HEK293T (cell line): Measurements from ENCODE around the gene PRKG1.

ENCODE experiments used
- CTCF ChIA-PET: fragments of 350-600 bp; formaldehyde crosslinking; extraction: SDS; loops from one replicate; lab custom pipeline; 2021; ENCODE audit warnings: antibody characterized with exemption, inconsistent platforms; lab: Yijun Ruan, JAX
- POLR2A ChIA-PET: fragments of 350-600 bp; formaldehyde crosslinking; extraction: SDS; loops from one replicate; lab custom pipeline; 2020; ENCODE audit warnings: antibody characterized with exemption, inconsistent platforms; lab: Yijun Ruan, JAX
- DNase-seq: peaks from one replicate; pipeline ENCODE4 v3.0.0; 2012; ENCODE audit warnings: mixed read lengths; ENCODE audit errors: extremely low spot score
- ARNT ChIP-seq: fragments of 450-650 bp; IDR thresholded peaks from 2 replicates; pipeline ENCODE4 v1.6.1; 2017; ENCODE audit warnings: mild to moderate bottlenecking
- BHLHE40 ChIP-seq: fragments of 450-650 bp; IDR thresholded peaks from 2 replicates; pipeline ENCODE4 v1.6.1; 2016; ENCODE audit warnings: mild to moderate bottlenecking, moderate library complexity, borderline replicate concordance
- CTBP1 ChIP-seq: fragments of 450-650 bp; IDR thresholded peaks from 2 replicates; pipeline ENCODE4 v1.6.1; 2016; ENCODE audit warnings: borderline replicate concordance
- ELF4 ChIP-seq: fragments of 450-650 bp; IDR thresholded peaks from 2 replicates; pipeline ENCODE4 v1.6.1; 2017; ENCODE audit warnings: antibody characterized with exemption
- FOXA1 ChIP-seq: fragments of 450-650 bp; IDR thresholded peaks from 2 replicates; pipeline ENCODE4 v1.6.1; 2016; ENCODE audit warnings: mild to moderate bottlenecking
- FOXK2 ChIP-seq: fragments of 450-650 bp; IDR thresholded peaks from 2 replicates; pipeline ENCODE4 v1.6.1; 2016; ENCODE audit warnings: mild to moderate bottlenecking
- FOXM1 ChIP-seq: fragments of 450-650 bp; IDR thresholded peaks from 2 replicates; pipeline ENCODE4 v1.6.1; 2017; ENCODE audit warnings: mild to moderate bottlenecking, borderline replicate concordance
- HDGF ChIP-seq: fragments of 450-650 bp; IDR thresholded peaks from 2 replicates; pipeline ENCODE4 v1.6.1; 2017; ENCODE audit warnings: antibody characterized with exemption, borderline replicate concordance
- L3MBTL2 ChIP-seq: fragments of 450-650 bp; conservative IDR thresholded peaks from 2 replicates; pipeline ENCODE4 v1.6.1; 2016; ENCODE audit warnings: mild to moderate bottlenecking
- LEF1 ChIP-seq: fragments of 450-650 bp; IDR thresholded peaks from 2 replicates; pipeline ENCODE4 v1.6.1; 2017; ENCODE audit warnings: mild to moderate bottlenecking, borderline replicate concordance
- NFRKB ChIP-seq: fragments of 450-650 bp; IDR thresholded peaks from 2 replicates; pipeline ENCODE4 v1.6.1; 2016; ENCODE audit warnings: mild to moderate bottlenecking, moderate library complexity
- PKNOX1 ChIP-seq: fragments of 450-650 bp; IDR thresholded peaks from 2 replicates; pipeline ENCODE4 v1.6.1; 2016
- SP1 ChIP-seq: fragments of 450-650 bp; IDR thresholded peaks from 2 replicates; pipeline ENCODE4 v1.6.1; 2017
- SUZ12 ChIP-seq: fragments of 450-650 bp; IDR thresholded peaks from 2 replicates; pipeline ENCODE4 v1.6.1; 2016; ENCODE audit warnings: mild to moderate bottlenecking
- TARDBP ChIP-seq: fragments of 450-650 bp; IDR thresholded peaks from 2 replicates; pipeline ENCODE4 v1.6.1; 2016
- ZNF384 ChIP-seq: fragments of 450-650 bp; IDR thresholded peaks from 2 replicates; pipeline ENCODE4 v1.6.1; 2016

The PRKG1 gene

GRCh38 chr10:51343391-51343790, 269.1 kb downstream of the PRKG1 start:
- CTCF ChIA-PET = interaction anchor here (0.5 kb wide), 1 partner anchor 82 kb away, joined by 3 read pairs; no protein-coding TSS in a partner anchor
- TF ChIP-seq L3MBTL2 (no peak), FOXK2 (no peak), LEF1 (no peak)
- DNase-seq = no peak
- POLR2A ChIA-PET = no interaction called here

GRCh38 chr10:51344371-51344770, 270.1 kb downstream of the PRKG1 start:
- TF ChIP-seq ARNT = no peak
- no peak for TF ChIP-seq FOXA1
- no peak for TF ChIP-seq FOXM1
- no peak for TF ChIP-seq SP1
- no peak for TF ChIP-seq NFRKB

GRCh38 chr10:51348622-51349021, 274.3 kb downstream of the PRKG1 start:
- DNase-seq = no peak
- no peak for TF ChIP-seq FOXK2
- TF ChIP-seq FOXM1 = no peak
- TF ChIP-seq PKNOX1 = no peak
- CTCF ChIA-PET = no interaction called here
- POLR2A ChIA-PET = no interaction called here

More at GRCh38 chr10:51344371-51344770, 270.1 kb downstream of the PRKG1 start:
- no peak for DNase-seq
- ChIA-PET POLR2A (no interaction called here), CTCF (no interaction called here)

DNA sequence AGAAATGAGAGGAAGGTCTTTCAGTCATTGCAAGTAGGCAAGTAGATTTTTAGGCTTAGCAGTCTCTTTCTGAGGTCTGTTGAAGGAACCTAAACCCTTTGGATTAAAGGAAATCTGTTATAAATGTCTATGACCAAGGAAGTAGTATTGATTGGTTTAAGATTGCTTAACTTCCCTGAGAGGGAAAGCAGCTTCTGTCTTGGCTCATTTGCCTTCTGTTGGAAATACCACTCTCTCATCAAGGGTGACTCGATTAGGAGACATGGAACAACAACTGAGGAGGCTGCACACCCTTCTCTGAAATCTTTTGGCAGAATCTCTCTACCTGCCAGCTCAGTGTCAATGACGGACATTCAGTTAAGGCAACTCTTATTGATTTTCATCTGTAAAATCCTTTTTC, 282.9 kb downstream of the PRKG1 start:
- DNase-seq = no peak
- TF ChIP-seq HDGF = no peak
- ChIA-PET POLR2A (no interaction called here), CTCF (interaction anchor here (1.0 kb wide), 1 partner anchor 10 kb away, joined by 3 read pairs; no protein-coding TSS in a partner anchor)

DNA sequence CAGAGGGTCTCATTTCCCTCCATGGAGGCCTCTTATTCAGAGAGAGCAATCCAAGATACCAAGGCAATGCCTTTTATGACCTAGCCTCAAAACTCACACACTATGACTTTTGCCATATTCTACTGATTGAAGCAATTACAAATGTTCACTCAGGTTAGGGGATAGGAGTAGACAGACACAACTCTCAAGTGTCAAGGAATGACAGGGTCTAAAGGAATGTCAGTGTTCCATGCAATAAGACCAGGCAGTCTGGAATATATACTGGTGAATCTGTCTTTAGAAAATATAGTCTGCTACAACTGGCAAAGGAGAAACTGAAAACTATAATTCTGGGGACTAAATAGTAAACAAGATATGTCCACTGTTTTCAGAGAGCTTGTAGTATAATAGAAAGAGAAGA, 283.9 kb downstream of the PRKG1 start:
- POLR2A ChIA-PET = no interaction called here
- CTCF ChIA-PET = no interaction called here
- DNase-seq = no peak
- TF ChIP-seq SUZ12 (no peak), FOXM1 (no peak), ZNF384 (no peak), HDGF (no peak), FOXA1 (no peak), L3MBTL2 (no peak), CTBP1 (no peak), NFRKB (no peak), LEF1 (no peak), ELF4 (no peak), PKNOX1 (no peak), FOXK2 (no peak), BHLHE40 (no peak), SP1 (no peak)

- POLR2A ChIA-PET = no interaction called here
These were observed 289.1 kb downstream of the PRKG1 start for GRCh38 chr10:51363415-51363814.

GRCh38 chr10:51364674-51365073, 290.4 kb downstream of the PRKG1 start:
- TF ChIP-seq ARNT = no peak
- no peak for TF ChIP-seq HDGF
- TF ChIP-seq SUZ12 = no peak
- TF ChIP-seq SP1 = no peak
- no peak for TF ChIP-seq FOXM1
- ChIA-PET CTCF (no interaction called here), POLR2A (no interaction called here)
- no peak for DNase-seq

More at GRCh38 chr10:51363415-51363814, 289.1 kb downstream of the PRKG1 start:
- no peak for DNase-seq
- TF ChIP-seq CTBP1 (no peak), ARNT (no peak), BHLHE40 (no peak), ZNF384 (no peak), LEF1 (no peak), ELF4 (no peak), L3MBTL2 (no peak), FOXM1 (no peak), TARDBP (no peak), SP1 (no peak), SUZ12 (no peak), FOXK2 (no peak), NFRKB (no peak), HDGF (no peak), FOXA1 (no peak)
- CTCF ChIA-PET = interaction anchor here (0.5 to 0.6 kb wide), 2 partner anchors 59 to 326 kb away, joined by 3 to 4 read pairs; no protein-coding TSS in a partner anchor

DNA sequence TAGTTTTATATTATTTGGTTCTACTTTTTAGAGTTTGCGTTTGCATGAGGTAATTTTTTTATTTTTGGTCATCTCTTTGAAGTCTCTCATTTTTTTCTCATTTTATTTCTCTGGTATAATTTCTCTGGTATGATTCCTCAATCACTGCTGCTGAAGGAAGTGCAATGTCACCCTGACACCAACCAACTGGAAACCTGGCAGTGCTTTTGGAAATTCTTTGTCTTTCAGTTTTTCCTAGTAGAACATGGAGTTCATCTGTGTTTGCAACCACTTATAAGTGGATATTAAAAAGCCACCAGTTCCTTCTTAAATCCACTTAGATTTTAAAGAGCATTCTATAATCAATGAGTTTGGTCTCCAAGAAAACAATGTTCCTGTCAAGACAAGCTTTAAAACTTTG, 291.8 kb downstream of the PRKG1 start:
- DNase-seq = no peak
- TF ChIP-seq ZNF384 = no peak
- no peak for TF ChIP-seq ELF4
- TF ChIP-seq SP1 = no peak
- no peak for TF ChIP-seq FOXK2
- no peak for TF ChIP-seq TARDBP
- CTCF ChIA-PET = no interaction called here
- POLR2A ChIA-PET = no interaction called here
